Stimulated activated naive CD8-positive, alpha-beta T cell treated with anti-CD3 and anti-CD28 coated beads, Interleukin-15, Interleukin-2, amounts not matched to agents 100 ng/mL and 50 ng/mL, for 24 hours (primary cell): ENCODE measurements around the gene CEBPA.

ENCODE experiments used
- H3K27ac Mint-ChIP-seq: one replicate; pipeline ENCODE4 v1.8.0; 2021; ENCODE audit warnings: mild to moderate bottlenecking, mixed read lengths
- H3K27me3 Mint-ChIP-seq: one replicate; pipeline ENCODE4 v1.8.0; 2021; ENCODE audit warnings: mixed read lengths
- H3K36me3 Mint-ChIP-seq: one replicate; pipeline ENCODE4 v1.8.0; 2021; ENCODE audit warnings: low read depth, mixed read lengths
- H3K4me1 Mint-ChIP-seq: one replicate; pipeline ENCODE4 v1.8.0; 2021; ENCODE audit warnings: low read depth, mixed read lengths
- H3K4me3 Mint-ChIP-seq: one replicate; pipeline ENCODE4 v1.8.0; 2021; ENCODE audit warnings: mild to moderate bottlenecking, mixed read lengths
- H3K9me3 Mint-ChIP-seq: one replicate; pipeline ENCODE4 v1.8.0; 2021; ENCODE audit warnings: mixed read lengths

CEBPA gene

DNA sequence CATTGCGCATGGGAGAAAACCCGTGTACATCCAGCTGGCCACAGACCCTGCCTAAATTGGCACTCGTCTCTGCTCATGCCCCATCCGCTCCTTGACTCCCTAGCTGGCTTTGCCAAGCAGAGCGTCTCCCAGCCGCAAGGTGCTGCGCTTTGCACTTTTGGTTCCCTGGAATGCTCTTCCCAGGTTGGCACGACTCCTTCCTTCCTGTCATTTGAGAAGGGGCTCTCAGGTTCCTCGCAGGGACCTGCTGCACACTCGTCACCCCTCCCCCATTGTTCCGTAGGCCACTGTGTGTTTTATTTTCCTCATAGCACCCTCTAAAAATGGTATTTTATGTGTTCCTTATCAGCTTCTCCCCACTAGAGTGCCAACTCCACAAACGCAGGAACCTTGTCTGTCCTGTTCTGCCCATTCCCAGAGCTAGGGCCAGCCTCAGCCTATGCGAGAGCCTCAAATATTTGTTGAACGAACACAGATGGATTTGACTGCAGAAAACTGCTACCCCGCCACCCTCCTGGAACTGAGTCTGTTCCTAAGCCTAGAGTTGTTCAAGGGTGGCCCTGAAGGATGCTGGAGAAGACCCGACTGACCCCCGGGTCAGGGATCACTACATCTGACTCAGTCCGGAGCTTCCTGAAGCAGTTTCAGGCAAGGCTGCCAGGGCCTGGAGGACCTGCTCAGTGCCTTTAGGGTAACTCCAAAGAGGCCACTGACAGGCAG, 8.4 kb upstream of the CEBPA start:
- Mint-ChIP-seq H3K4me3 (no peak overlapping the region), H3K36me3 (no peaks in the 10 kb centered on the region), H3K27me3 (peaks cover 21% of the 10 kb centered on the region), H3K9me3 (no peaks in the 10 kb centered on the region), H3K4me1 (no peaks in the 10 kb centered on the region), H3K27ac (no peak overlapping the region)

DNA sequence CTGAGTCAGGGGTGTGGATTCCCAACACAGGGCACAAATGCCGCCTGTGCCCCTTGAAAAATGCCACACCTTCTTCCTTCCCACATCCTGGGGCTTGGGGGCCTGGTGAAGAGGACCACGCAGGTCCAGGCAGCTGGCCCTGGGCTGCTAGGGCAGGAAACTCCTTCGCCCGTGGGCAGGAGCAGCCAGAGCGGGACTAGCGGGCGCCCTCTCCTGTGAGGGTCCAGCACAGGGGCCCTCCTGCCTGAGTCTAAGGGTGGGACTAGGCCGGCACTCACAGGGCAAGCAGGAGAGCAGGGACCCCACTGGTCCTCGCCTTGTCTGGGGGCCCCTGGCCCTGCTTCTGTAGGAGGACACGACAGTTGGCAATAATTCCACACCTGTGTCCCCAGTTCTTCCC, 7.5 kb upstream of the CEBPA start:
- H3K4me1 Mint-ChIP-seq: no peaks in the 10 kb centered on the region
- H3K27me3 Mint-ChIP-seq: peaks cover 28% of the 10 kb centered on the region
- H3K4me3 Mint-ChIP-seq: no peak overlapping the region
- H3K9me3 Mint-ChIP-seq: no peaks in the 10 kb centered on the region
- no peak overlapping the region for H3K27ac Mint-ChIP-seq
- no peaks in the 10 kb centered on the region for H3K36me3 Mint-ChIP-seq

DNA sequence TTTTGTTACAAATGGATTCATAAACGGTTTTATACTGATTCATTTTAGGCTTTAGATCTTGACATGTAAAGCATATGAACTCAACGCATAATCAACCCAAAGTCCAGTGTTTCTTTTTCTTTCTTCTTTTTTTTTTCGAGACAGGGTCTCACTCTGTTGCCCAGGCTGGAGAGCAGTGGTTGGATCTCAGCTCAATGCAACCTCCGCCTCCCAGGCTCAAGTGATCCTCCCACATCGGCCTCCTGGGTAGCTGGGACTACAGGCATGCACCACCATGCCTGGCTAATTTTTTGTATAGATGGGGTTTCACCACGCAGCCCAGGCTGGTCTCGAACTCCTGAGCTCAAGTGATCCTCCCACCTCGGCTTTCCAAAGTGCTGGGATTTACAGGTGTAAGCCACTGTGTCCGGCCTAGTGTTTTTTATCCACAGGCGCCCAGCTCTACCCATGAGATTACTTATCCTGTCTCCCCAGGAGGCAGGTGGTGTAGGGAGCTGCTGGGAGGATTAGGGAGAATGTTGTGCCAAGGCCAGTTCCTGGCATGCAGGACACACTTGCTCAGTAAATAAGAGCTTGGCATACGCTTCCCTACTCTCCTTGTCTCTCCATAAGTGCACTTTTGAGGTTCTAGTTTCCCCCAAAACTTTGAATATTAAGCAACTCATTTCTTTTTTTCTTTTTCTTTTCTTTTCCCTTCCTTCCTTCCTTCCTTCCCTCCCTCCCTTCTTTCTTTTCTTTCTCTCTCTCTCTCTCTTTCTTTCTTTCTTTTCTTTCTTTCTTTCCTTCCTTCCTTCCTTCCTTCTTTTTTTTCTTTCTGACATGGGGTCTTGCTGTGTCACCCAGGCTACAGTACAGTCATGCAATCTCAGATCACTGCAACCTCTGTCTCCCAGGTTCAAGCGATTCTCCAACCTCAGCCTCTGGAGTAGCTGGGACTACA, 4.8 kb upstream of the CEBPA start:
- Mint-ChIP-seq H3K36me3 (no peaks in the 10 kb centered on the region), H3K27me3 (peaks cover 41% of the 10 kb centered on the region), H3K4me3 (no peak overlapping the region)

DNA sequence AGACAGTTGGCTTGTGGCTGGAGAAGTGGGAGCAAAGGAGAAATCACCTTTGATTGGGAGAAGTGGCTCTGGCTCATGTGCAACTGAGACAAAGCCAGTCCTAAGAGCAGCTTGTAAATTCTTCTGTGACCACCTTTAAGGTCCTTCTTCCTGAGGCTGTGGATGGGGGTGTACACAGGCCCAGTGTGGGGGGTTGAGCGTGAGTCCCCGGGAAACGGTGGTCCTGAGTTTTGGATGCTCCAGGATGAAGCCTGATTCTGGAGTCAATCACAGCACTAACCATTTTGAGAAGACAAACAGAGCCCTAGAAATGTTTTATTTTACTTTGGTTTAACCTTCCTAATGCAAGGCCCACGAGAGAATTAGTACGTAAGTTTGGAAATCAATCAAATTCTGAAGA, 3.9 kb upstream of the CEBPA start:
- Mint-ChIP-seq H3K36me3 (no peaks in the 10 kb centered on the region), H3K9me3 (no peaks in the 10 kb centered on the region), H3K27ac (no peak overlapping the region), H3K27me3 (peaks cover 41% of the 10 kb centered on the region), H3K4me3 (no peak overlapping the region), H3K4me1 (no peaks in the 10 kb centered on the region)

More for the DNA sequence above, 4.8 kb upstream of the CEBPA start:
- Mint-ChIP-seq H3K9me3 (no peaks in the 10 kb centered on the region), H3K27ac (peak overlapping the region; percentile 49), H3K4me1 (no peaks in the 10 kb centered on the region)

DNA sequence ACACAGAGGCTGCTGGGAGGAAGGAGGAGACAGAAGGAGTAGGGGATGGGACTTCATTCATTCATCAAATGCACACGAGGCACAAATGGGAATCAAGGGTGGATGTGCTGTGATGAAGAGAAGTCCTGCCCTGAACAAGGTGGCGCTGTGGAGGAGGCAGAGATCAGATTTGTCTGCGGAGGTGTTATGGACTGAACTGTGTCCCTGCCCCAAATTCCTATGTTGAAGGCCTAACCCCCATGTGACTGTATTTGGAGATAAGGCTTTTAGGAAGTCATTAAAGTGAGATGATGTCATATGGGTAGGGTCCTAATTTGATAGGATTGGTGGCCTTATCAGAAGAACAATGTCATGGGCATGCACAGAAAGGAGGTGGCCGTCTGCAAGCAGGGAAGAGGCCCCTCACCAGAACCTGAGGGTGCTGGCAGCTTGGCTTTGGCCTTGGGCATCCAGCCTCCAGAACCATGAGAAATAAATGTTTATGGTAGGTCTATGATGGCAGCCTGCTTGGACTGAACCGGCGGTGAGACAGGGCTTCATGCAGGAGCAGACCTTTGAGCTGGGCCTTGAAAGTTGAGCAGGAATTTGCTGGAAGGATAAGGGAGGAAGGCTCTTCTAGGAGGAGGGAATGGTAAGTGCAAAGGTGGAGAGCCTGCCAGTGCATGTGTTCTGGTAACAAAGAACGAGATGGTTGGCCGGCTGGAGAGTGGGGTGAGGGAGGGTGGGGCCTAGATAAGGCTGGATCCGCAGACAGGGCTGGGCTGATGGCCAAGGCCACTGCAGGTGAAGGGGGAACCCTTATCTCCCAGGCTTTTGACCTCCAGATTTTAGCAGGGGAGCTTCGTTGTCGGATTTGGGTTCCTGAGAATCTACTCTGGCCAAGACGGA, 2.7 kb upstream of the CEBPA start:
- Mint-ChIP-seq H3K9me3 (no peaks in the 10 kb centered on the region), H3K4me3 (no peak overlapping the region), H3K27me3 (peaks cover 45% of the 10 kb centered on the region), H3K27ac (no peak overlapping the region), H3K36me3 (no peaks in the 10 kb centered on the region), H3K4me1 (no peaks in the 10 kb centered on the region)

DNA sequence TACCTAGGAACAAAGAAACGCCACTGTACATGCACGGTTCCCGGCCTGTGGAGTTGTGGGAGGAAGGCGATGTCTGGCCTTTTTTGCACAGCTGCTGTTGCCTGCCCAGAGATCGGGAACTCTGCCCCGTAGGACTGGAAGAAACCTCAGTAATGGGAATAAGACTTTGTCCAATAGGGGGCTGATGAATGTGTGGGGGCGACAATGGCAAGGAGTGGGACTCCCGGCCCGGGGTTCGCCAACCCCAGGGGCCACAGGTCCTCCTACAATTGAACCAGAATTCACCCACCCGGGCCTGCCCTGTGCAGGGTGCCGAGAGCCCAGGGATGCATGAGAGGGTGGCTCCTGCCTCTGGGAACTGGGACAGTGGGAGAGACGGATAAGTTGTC, 2.0 kb upstream of the CEBPA start:
- H3K27ac Mint-ChIP-seq: no peak overlapping the region
- H3K36me3 Mint-ChIP-seq: no peaks in the 10 kb centered on the region
- no peaks in the 10 kb centered on the region for H3K9me3 Mint-ChIP-seq
- peaks cover 48% of the 10 kb centered on the region for H3K27me3 Mint-ChIP-seq
- no peaks in the 10 kb centered on the region for H3K4me1 Mint-ChIP-seq
- no peak overlapping the region for H3K4me3 Mint-ChIP-seq

DNA sequence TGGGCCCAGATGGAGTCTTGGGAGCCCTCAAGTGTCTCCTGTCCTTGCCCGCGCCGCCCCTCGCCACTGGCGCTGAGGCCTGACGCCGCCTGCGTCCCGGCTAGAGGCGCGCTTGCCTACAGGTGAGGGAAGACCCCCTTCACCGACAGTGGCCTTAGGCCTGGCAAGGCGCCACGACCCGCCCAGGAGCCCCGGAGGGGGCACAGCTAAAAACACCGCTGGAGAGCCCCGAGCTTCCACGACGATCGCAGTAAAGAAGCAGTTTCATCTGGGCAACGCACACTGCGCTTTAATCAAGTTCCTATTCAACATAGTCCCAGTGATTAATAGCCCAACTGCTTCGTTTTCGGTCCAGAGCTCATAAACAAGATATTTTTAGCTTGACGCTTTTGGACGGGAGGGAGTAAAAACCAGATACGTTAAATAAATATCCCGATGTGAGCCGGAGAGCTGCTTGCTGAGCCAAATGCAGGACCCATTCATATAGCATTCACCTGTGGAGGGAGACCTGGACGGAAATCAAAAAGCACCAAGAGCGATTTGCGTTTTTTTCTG, 1.5 kb upstream of the CEBPA start:
- no peaks in the 10 kb centered on the region for H3K9me3 Mint-ChIP-seq
- no peaks in the 10 kb centered on the region for H3K4me1 Mint-ChIP-seq
- peaks cover 52% of the 10 kb centered on the region for H3K27me3 Mint-ChIP-seq
- no peak overlapping the region for H3K27ac Mint-ChIP-seq
- H3K36me3 Mint-ChIP-seq: no peaks in the 10 kb centered on the region
- no peak overlapping the region for H3K4me3 Mint-ChIP-seq

DNA sequence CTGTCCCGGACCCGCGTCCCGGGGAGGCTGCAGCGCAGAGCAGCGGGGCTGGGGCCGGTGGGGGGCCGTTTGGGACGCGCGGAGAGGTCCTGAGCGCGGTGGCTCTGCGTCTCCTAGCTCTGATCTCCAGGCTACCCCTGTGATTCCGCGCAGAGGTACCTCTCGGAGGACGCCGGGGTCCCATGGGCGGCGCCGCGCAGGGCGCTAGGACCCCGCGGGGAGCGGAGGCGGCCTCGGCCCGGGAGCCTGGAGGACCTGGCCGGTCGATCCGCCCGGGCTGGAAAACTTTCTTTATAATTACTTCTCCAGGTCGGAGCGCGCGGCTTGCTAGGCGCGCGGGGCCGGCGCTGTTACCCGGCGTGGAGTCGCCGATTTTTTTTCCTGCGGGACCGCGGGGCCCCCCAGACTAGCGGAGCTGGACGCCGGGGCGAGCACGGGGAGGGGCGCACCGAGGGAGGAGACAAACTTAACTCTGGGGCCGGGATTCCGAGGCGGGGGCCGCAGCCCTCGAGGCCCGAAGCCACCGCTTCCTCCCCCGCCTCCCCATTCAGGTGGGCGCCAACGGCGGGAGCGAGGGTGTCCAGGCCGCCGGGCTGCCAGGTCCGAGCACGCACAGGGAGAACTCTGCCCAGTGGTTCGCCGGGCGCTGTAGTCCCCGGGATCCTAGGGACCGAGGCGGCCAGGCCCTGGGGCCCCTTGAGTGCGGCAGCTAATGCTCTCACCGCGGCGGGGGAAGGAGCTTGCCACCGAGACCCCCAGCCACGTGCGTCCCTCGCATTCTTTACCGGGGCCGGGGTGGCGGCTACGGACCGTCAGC, 848 bp upstream of the CEBPA start:
- Mint-ChIP-seq H3K4me3 (peak overlapping the region; percentile 59), H3K27ac (no peak overlapping the region), H3K36me3 (no peaks in the 10 kb centered on the region), H3K4me1 (no peaks in the 10 kb centered on the region), H3K9me3 (no peaks in the 10 kb centered on the region), H3K27me3 (peaks cover 52% of the 10 kb centered on the region)

DNA sequence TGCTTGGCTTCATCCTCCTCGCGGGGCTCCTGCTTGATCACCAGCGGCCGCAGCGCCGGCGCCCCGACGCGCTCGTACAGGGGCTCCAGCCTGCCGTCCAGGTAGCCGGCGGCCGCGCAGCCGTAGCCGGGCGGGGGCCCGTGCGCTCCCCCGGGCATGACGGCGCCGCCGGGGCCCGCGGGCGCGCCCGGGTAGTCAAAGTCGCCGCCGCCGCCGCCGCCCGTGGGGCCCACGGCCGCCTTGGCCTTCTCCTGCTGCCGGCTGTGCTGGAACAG, 497 bp downstream of the CEBPA start:
- Mint-ChIP-seq H3K27ac (no peak overlapping the region), H3K27me3 (peaks cover 50% of the 10 kb centered on the region), H3K4me1 (no peaks in the 10 kb centered on the region), H3K9me3 (no peaks in the 10 kb centered on the region), H3K4me3 (no peak overlapping the region), H3K36me3 (no peaks in the 10 kb centered on the region)

DNA sequence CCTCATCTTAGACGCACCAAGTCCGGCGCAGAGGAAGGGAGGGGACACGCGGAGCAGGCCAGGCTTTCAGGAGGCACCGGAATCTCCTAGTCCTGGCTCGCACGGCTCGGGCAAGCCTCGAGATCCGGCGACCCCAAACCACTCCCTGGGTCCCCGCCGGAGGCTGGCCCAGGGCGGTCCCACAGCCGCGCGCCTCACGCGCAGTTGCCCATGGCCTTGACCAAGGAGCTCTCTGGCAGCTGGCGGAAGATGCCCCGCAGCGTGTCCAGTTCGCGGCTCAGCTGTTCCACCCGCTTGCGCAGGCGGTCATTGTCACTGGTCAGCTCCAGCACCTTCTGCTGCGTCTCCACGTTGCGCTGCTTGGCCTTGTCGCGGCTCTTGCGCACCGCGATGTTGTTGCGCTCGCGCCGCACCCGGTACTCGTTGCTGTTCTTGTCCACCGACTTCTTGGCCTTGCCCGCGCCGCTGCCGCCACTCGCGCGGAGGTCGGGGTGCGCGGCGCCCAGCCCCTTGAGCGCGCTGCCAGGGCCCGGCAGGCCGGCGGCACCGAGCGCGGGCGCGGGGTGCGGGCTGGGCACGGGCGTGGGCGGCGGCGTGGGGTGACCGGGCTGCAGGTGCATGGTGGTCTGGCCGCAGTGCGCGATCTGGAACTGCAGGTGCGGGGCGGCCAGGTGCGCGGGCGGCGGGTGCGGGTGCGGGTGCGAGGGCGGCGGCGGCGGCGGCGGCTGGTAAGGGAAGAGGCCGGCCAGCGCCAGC, 1.0 kb downstream of the CEBPA start:
- Mint-ChIP-seq H3K27ac (no peak overlapping the region), H3K9me3 (no peaks in the 10 kb centered on the region), H3K27me3 (peaks cover 47% of the 10 kb centered on the region)

DNA sequence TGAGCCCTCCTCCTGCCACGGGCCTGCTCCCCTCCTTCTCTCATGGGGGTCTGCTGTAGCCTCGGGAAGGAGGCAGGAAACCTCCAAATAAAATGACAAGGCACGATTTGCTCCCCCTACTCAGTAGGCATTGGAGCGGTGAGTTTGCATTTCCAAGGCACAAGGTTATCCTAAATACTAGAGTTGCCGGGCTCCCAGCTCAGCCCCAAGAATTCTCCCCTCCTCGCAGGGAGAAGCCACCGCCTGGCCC, 1.5 kb downstream of the CEBPA start:
- H3K4me1 Mint-ChIP-seq: no peaks in the 10 kb centered on the region

More for the DNA sequence above, 1.0 kb downstream of the CEBPA start:
- no peaks in the 10 kb centered on the region for H3K4me1 Mint-ChIP-seq
- H3K4me3 Mint-ChIP-seq: peak overlapping the region; percentile 39
- no peaks in the 10 kb centered on the region for H3K36me3 Mint-ChIP-seq

DNA sequence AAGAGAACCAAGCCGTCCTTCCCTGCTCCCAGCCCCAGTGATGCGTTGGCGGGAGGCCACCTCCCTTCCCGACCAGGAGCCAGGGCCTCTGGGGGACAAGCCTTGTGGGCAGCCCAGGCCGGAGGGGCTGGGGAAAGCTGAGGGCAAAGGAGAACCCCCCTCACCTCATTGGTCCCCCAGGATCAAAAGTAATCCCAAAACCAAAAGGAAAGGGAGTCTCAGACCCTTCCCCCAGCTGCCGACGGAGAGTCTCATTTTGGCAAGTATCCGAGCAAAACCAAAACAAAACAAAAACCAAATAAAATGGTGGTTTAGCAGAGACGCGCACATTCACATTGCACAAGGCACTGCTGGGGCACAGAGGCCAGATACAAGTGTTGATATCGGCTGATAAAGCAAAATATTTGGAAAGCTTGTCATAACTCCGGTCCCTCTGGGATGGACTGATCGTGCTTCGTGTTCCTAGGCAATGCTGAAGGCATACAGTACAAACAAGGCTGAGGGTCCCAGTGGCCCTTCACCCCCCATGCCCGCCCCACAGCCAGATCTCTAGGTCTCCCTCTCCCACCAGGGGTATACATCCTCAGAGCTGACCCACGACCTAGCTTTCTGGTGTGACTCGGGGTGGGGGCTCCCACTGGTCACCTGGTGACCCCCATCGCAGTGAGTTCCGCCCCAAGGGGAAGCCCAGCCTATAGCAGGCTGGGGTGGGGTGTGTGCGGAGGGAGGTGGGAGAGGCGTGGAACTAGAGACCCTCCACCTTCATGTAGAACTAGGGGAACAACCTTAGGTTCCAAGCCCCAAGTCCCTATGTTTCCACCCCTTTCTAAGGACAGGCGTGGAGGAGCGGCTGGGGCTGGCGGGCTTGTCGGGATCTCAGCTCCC, 2.1 kb downstream of the CEBPA start:
- Mint-ChIP-seq H3K9me3 (no peaks in the 10 kb centered on the region), H3K36me3 (no peaks in the 10 kb centered on the region), H3K4me1 (no peaks in the 10 kb centered on the region), H3K4me3 (peak overlapping the region; percentile 23), H3K27me3 (peaks cover 39% of the 10 kb centered on the region), H3K27ac (no peak overlapping the region)

More for the DNA sequence above, 1.5 kb downstream of the CEBPA start:
- H3K4me3 Mint-ChIP-seq: peak overlapping the region; percentile 23
- H3K36me3 Mint-ChIP-seq: no peaks in the 10 kb centered on the region
- H3K27me3 Mint-ChIP-seq: peaks cover 42% of the 10 kb centered on the region
- H3K27ac Mint-ChIP-seq: no peak overlapping the region
- no peaks in the 10 kb centered on the region for H3K9me3 Mint-ChIP-seq

DNA sequence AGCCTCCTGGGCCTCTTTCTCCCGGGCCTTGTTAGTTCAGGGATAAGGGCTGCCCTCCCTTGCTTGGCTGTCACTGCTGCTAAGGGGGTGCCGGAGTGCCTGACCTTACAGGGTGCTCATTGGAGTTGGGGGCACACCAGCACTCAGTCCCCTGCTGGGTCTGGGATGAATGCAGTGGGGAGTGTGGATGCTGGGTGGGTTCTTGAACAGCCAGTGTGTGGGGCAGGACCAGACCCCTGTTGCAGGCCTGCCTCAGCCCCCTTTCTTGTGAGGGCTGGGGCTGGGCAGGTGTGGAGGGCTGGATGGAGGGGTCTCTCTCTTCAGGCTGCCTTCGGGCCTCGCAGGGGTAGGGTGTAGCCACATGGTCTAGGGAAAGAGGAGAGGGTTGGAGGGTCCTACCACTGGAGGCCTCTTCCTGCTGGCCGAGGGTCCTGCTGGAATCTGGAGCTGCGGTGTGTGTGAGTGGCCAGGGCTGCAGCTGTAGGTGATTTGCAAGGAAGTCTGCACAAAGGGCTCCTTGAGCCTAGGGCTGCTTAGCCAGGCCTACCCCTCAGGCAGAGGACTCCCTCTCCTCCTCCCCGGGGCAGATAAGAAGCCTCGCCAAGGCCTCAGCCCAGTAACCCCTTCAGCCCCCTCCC, 3.2 kb downstream of the CEBPA start:
- Mint-ChIP-seq H3K4me1 (no peaks in the 10 kb centered on the region), H3K36me3 (no peaks in the 10 kb centered on the region), H3K9me3 (no peaks in the 10 kb centered on the region), H3K27me3 (peaks cover 28% of the 10 kb centered on the region), H3K4me3 (no peak overlapping the region), H3K27ac (no peak overlapping the region)
